Measurements from ENCODE around the gene COQ10B.

Gene COQ10B

DNA sequence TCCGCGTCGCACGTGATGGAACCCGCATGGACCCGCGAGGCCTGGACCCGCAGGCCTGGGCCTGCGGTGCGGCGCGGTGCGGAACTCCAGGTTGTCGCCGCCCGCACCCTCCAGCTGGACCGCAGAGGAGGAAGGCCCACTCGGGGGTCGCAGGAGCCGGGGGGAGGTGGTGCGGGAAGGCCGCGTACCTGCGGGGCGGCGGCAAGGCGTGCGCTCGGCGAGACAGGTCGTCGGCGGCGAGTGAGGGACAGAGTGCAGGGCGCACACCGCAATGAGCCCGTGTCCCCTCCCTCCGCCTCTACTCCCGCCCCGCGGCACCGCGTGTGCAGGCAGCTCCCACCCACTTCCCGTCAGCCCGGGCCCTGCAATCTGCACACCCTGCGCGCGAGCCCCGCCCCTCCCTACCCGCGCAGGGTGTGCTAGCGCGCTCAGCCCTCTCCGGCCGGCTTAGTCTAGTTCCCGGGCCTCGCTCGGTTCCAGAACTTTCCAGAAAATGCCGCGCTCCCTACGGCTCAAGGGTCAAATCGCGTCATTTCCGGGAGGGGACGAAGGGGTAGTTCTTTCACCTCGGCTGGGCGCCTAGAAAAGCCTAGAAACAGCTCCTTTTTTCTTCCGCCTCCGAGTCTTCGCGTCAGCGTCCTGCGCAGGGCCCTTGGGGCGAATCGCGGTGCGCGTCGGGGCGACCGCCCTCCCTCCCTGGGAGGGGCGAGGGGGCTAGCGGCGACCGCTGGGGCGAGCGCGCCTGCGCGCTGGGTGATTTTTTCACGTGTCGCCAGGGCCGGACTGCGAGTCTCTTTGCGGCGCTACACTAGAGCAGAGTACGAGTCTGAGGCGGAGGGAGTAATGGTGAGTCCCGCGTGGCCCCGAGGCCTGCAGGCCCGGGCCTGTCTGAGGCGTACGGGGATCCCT is 46.5 kb downstream of the COQ10B start, which contains the start of the genes HSPD1 and HSPE1:
HSPD1 (minus strand) TSS at position 247 of the 909 bp plus-strand sequence. CDS start 992 bp downstream, outside the sequence.
HSPE1 (plus strand) TSS at position 786 of the 909 bp plus-strand sequence; CDS start at position 844, 58 bp downstream.
- peak; percentile 100 for DNase-seq
- H3K79me1 ChIP-seq (ENCODE audit: low read length): peaks cover 5% of the 10 kb centered on the region
- peak within 1 kb of the TSS; percentile 98 for H3K4me3 ChIP-seq (ENCODE audit: low read length)
- peak within 1 kb of the TSS; percentile 57 for H3K4me2 ChIP-seq (ENCODE audit: low read length)
- H4K5ac ChIP-seq (ENCODE audit: low read length): no peak within 1 kb of the TSS
- peak within 1 kb of the TSS; percentile 94 for H3K4ac ChIP-seq (ENCODE audit: low read depth, low read length)
- peaks cover 74% of the 10 kb centered on the region for H3K79me2 ChIP-seq (ENCODE audit: control insufficient read depth, insufficient read depth, low read length)
- H3K56ac ChIP-seq (ENCODE audit: low read length): peak within 1 kb of the TSS; percentile 99
- WGBS (ENCODE audit: extremely low coverage, insufficient coverage, low lambda C conversion rate): no CpG with 5 or more reads among the region's 104 CpGs
- H3K36me3 ChIP-seq (ENCODE audit: control insufficient read depth, insufficient read depth, low read length): peaks cover 5% of the 10 kb centered on the region
- H2BK120ac ChIP-seq (ENCODE audit: low read depth, low read length): peak within 1 kb of the TSS; percentile 23
- H3K4me1 ChIP-seq (ENCODE audit: control insufficient read depth, low read depth, low read length): peaks cover 2% of the 10 kb centered on the region
- H3K18ac ChIP-seq (ENCODE audit: low read length): peak within 1 kb of the TSS; percentile 95
- H3K27ac ChIP-seq (ENCODE audit: low read depth, low read length): peak within 1 kb of the TSS; percentile 96
- no peak within 1 kb of the TSS for H2BK15ac ChIP-seq (replicated peaks; ENCODE audit: low read depth)
- H3K9ac ChIP-seq (ENCODE audit: low read length): peak within 1 kb of the TSS; percentile 99
- peak within 1 kb of the TSS; percentile 83 for H2AK5ac ChIP-seq (ENCODE audit: low read length)
- peak within 1 kb of the TSS; percentile 65 for H2BK5ac ChIP-seq (ENCODE audit: low read length)
- peak within 1 kb of the TSS; percentile 84 for H3K23ac ChIP-seq (ENCODE audit: low read length)
- H4K8ac ChIP-seq (ENCODE audit: low read depth, low read length): peak within 1 kb of the TSS; percentile 58
- no peaks in the 10 kb centered on the region for H3K27me3 ChIP-seq (ENCODE audit: insufficient read depth, low read length, poor library complexity)

GRCh38 chr2:197500503-197501131 is 47.3 kb downstream of the COQ10B start:
- H2BK15ac ChIP-seq (replicated peaks; ENCODE audit: low read depth): no peak overlapping the region
- peaks cover 5% of the 10 kb centered on the region for H3K79me1 ChIP-seq (ENCODE audit: low read length)
- peak overlapping the region; percentile 99 for H3K56ac ChIP-seq (ENCODE audit: low read length)
- no peak overlapping the region for H4K5ac ChIP-seq (ENCODE audit: low read length)
- H2BK120ac ChIP-seq (ENCODE audit: low read depth, low read length): peak overlapping the region; percentile 23
- peak overlapping the region; percentile 95 for H3K18ac ChIP-seq (ENCODE audit: low read length)
- peaks cover 3% of the 10 kb centered on the region for H3K36me3 ChIP-seq (ENCODE audit: control insufficient read depth, insufficient read depth, low read length)
- DNase-seq: no peak
- peak overlapping the region; percentile 25 for H3K23ac ChIP-seq (ENCODE audit: low read length)
- H3K9ac ChIP-seq (ENCODE audit: low read length): peak overlapping the region; percentile 99
- H3K27ac ChIP-seq (ENCODE audit: low read depth, low read length): peak overlapping the region; percentile 96
- no peaks in the 10 kb centered on the region for H3K27me3 ChIP-seq (ENCODE audit: insufficient read depth, low read length, poor library complexity)
- peaks cover 69% of the 10 kb centered on the region for H3K79me2 ChIP-seq (ENCODE audit: control insufficient read depth, insufficient read depth, low read length)
- H3K4ac ChIP-seq (ENCODE audit: low read depth, low read length): peak overlapping the region; percentile 92
- H2AK5ac ChIP-seq (ENCODE audit: low read length): peak overlapping the region; percentile 83
- H3K4me2 ChIP-seq (ENCODE audit: low read length): peak overlapping the region; percentile 45
- no CpG with 5 or more reads among the region's 30 CpGs for WGBS (ENCODE audit: extremely low coverage, insufficient coverage, low lambda C conversion rate)
- H3K4me1 ChIP-seq (ENCODE audit: control insufficient read depth, low read depth, low read length): peaks cover 2% of the 10 kb centered on the region
- peak overlapping the region; percentile 65 for H2BK5ac ChIP-seq (ENCODE audit: low read length)
- H4K8ac ChIP-seq (ENCODE audit: low read depth, low read length): peak overlapping the region; percentile 58
- H3K4me3 ChIP-seq (ENCODE audit: low read length): peak overlapping the region; percentile 98

DNA sequence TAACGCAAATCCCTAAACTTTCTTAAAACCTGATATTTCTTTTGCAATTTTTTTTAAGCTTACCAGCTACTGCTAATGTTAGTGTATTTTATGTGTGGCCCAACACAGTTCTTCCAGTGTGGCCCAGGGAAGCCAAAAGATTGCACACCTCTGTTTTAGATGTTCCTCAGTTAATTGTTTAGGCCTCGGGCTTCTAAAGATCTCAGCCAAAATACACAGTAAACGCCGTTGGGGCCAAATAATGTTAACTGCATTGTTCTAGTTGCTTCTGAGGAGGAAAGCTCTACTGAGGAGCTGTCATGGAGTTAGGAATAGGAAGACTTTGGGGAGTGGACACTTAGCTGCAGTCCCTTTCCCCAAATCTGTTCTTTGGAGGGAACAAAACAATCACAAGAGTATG is 48.8 kb downstream of the COQ10B start:
- Histone ChIP-seq H2AK5ac (ENCODE audit: low read length) (no peak overlapping the region), H3K4ac (ENCODE audit: low read depth, low read length) (no peak overlapping the region), H3K9ac (ENCODE audit: low read length) (peak overlapping the region; percentile 38), H2BK15ac (replicated peaks; ENCODE audit: low read depth) (no peak overlapping the region), H3K4me2 (ENCODE audit: low read length) (peak overlapping the region; percentile 30), H3K79me2 (ENCODE audit: control insufficient read depth, insufficient read depth, low read length) (peaks cover 53% of the 10 kb centered on the region), H3K27me3 (ENCODE audit: insufficient read depth, low read length, poor library complexity) (no peaks in the 10 kb centered on the region), H3K27ac (ENCODE audit: low read depth, low read length) (no peak overlapping the region), H3K4me1 (ENCODE audit: control insufficient read depth, low read depth, low read length) (peaks cover 2% of the 10 kb centered on the region), H3K18ac (ENCODE audit: low read length) (no peak overlapping the region), H4K8ac (ENCODE audit: low read depth, low read length) (no peak overlapping the region), H3K79me1 (ENCODE audit: low read length) (peaks cover 5% of the 10 kb centered on the region), H3K36me3 (ENCODE audit: control insufficient read depth, insufficient read depth, low read length) (no peaks in the 10 kb centered on the region), H3K56ac (ENCODE audit: low read length) (peak overlapping the region; percentile 58), H3K4me3 (ENCODE audit: low read length) (peak overlapping the region; percentile 6), H4K5ac (ENCODE audit: low read length) (no peak overlapping the region), H2BK5ac (ENCODE audit: low read length) (no peak overlapping the region), H2BK120ac (ENCODE audit: low read depth, low read length) (no peak overlapping the region), H3K23ac (ENCODE audit: low read length) (no peak overlapping the region)
- no CpG with 5 or more reads among the region's 4 CpGs for WGBS (ENCODE audit: extremely low coverage, insufficient coverage, low lambda C conversion rate)
- DNase-seq: no peak

GRCh38 chr2:197502685-197503084 is 49.3 kb downstream of the COQ10B start:
- Histone ChIP-seq H2AK5ac (ENCODE audit: low read length) (no peak overlapping the region), H2BK5ac (ENCODE audit: low read length) (no peak overlapping the region), H3K27ac (ENCODE audit: low read depth, low read length) (no peak overlapping the region), H3K79me1 (ENCODE audit: low read length) (peaks cover 5% of the 10 kb centered on the region), H3K4me2 (ENCODE audit: low read length) (no peak overlapping the region), H3K4me3 (ENCODE audit: low read length) (no peak overlapping the region), H4K8ac (ENCODE audit: low read depth, low read length) (no peak overlapping the region), H4K5ac (ENCODE audit: low read length) (no peak overlapping the region), H2BK120ac (ENCODE audit: low read depth, low read length) (no peak overlapping the region), H3K4ac (ENCODE audit: low read depth, low read length) (no peak overlapping the region), H3K27me3 (ENCODE audit: insufficient read depth, low read length, poor library complexity) (no peaks in the 10 kb centered on the region), H3K79me2 (ENCODE audit: control insufficient read depth, insufficient read depth, low read length) (peaks cover 48% of the 10 kb centered on the region), H3K56ac (ENCODE audit: low read length) (no peak overlapping the region), H3K23ac (ENCODE audit: low read length) (no peak overlapping the region), H3K18ac (ENCODE audit: low read length) (no peak overlapping the region), H3K4me1 (ENCODE audit: control insufficient read depth, low read depth, low read length) (peaks cover 2% of the 10 kb centered on the region), H2BK15ac (replicated peaks; ENCODE audit: low read depth) (no peak overlapping the region), H3K36me3 (ENCODE audit: control insufficient read depth, insufficient read depth, low read length) (no peaks in the 10 kb centered on the region), H3K9ac (ENCODE audit: low read length) (no peak overlapping the region)
- DNase-seq: no peak
- no CpG with 5 or more reads among the region's 4 CpGs for WGBS (ENCODE audit: extremely low coverage, insufficient coverage, low lambda C conversion rate)

GRCh38 chr2:197504000-197504399 is 50.6 kb downstream of the COQ10B start:
- no peak overlapping the region for H3K56ac ChIP-seq (ENCODE audit: low read length)
- no peak overlapping the region for H3K4me2 ChIP-seq (ENCODE audit: low read length)
- H3K9ac ChIP-seq (ENCODE audit: low read length): no peak overlapping the region
- no peak overlapping the region for H3K18ac ChIP-seq (ENCODE audit: low read length)
- peaks cover 35% of the 10 kb centered on the region for H3K79me2 ChIP-seq (ENCODE audit: control insufficient read depth, insufficient read depth, low read length)
- H3K4me3 ChIP-seq (ENCODE audit: low read length): no peak overlapping the region
- no peak overlapping the region for H3K4ac ChIP-seq (ENCODE audit: low read depth, low read length)
- no peak overlapping the region for H3K23ac ChIP-seq (ENCODE audit: low read length)
- H3K36me3 ChIP-seq (ENCODE audit: control insufficient read depth, insufficient read depth, low read length): no peaks in the 10 kb centered on the region
- H2BK15ac ChIP-seq (replicated peaks; ENCODE audit: low read depth): no peak overlapping the region
- peaks cover 5% of the 10 kb centered on the region for H3K79me1 ChIP-seq (ENCODE audit: low read length)
- no peak overlapping the region for H2BK120ac ChIP-seq (ENCODE audit: low read depth, low read length)
- H3K4me1 ChIP-seq (ENCODE audit: control insufficient read depth, low read depth, low read length): peaks cover 2% of the 10 kb centered on the region
- H2AK5ac ChIP-seq (ENCODE audit: low read length): no peak overlapping the region
- DNase-seq: no peak
- no peak overlapping the region for H4K5ac ChIP-seq (ENCODE audit: low read length)
- H4K8ac ChIP-seq (ENCODE audit: low read depth, low read length): no peak overlapping the region
- WGBS (ENCODE audit: extremely low coverage, insufficient coverage, low lambda C conversion rate): no CpG with 5 or more reads among the region's 2 CpGs
- H2BK5ac ChIP-seq (ENCODE audit: low read length): no peak overlapping the region
- H3K27ac ChIP-seq (ENCODE audit: low read depth, low read length): no peak overlapping the region
- no peaks in the 10 kb centered on the region for H3K27me3 ChIP-seq (ENCODE audit: insufficient read depth, low read length, poor library complexity)

Data from mesendoderm (in vitro differentiated cells).